Neuronal stem cell (in vitro differentiated cells): ENCODE measurements around the gene EEF1G.
A peak's percentile ranks its signal among the peaks of the same experiment; 100 is the strongest.

Experiments used
- DNase-seq: peaks from one replicate; pipeline ENCODE4 v3.0.0-alpha.2; 2013; ENCODE audit warnings: low spot score
- H2AFZ ChIP-seq: one replicate; pipeline ENCODE4 v1.6.1; 2013; ENCODE audit warnings: mild to moderate bottlenecking, low read length, inconsistent platforms
- H2AK5ac ChIP-seq: 2 replicates; pipeline ENCODE4 v1.6.1; 2013; ENCODE audit warnings: low read depth, mild to moderate bottlenecking, inconsistent platforms, low read length, moderate library complexity, mixed read lengths
- H2BK120ac ChIP-seq: 2 replicates; pipeline ENCODE4 v1.6.1; 2013; ENCODE audit warnings: low read depth, mild to moderate bottlenecking, inconsistent platforms, low read length, moderate library complexity, mixed read lengths
- H2BK12ac ChIP-seq: one replicate; pipeline ENCODE4 v1.6.1; 2013; ENCODE audit warnings: low read length, inconsistent platforms
- H2BK15ac ChIP-seq: 2 replicates; pipeline ENCODE4 v1.6.1; 2013; ENCODE audit warnings: mild to moderate bottlenecking, low read length, inconsistent platforms, mixed read lengths
- H2BK5ac ChIP-seq: one replicate; pipeline ENCODE4 v1.6.1; 2013; ENCODE audit warnings: inconsistent platforms, mild to moderate bottlenecking, low read length, moderate library complexity
- H3K14ac ChIP-seq: one replicate; pipeline ENCODE4 v1.6.1; 2013; ENCODE audit warnings: low read length, inconsistent platforms
- H3K18ac ChIP-seq: 2 replicates; pipeline ENCODE4 v1.6.1; 2013; ENCODE audit warnings: low read length, inconsistent platforms
- H3K23ac ChIP-seq: 2 replicates; pipeline ENCODE4 v1.6.1; 2013; ENCODE audit warnings: low read depth, mild to moderate bottlenecking, mixed read lengths, low read length, inconsistent platforms; ENCODE audit not compliant: poor library complexity
- H3K27ac ChIP-seq: replicated peaks from 3 replicates; pipeline ENCODE4 v1.5.1; 2013; ENCODE audit warnings: low read length, inconsistent platforms
- H3K27me3 ChIP-seq, 3 experiments: 2 replicates each; pipeline ENCODE4 v1.6.1; 2013; ENCODE audit warnings: low read length in 3 of 3, mild to moderate bottlenecking in 2 of 3, inconsistent platforms in 1 of 3, low read depth in 1 of 3, mixed read lengths in 1 of 3, moderate library complexity in 1 of 3; ENCODE audit not compliant: control insufficient read depth in 3 of 3, insufficient read depth in 3 of 3
- H3K36me3 ChIP-seq, 2 donors: replicated peaks in 1 of 2; 2 replicates each; pipeline ENCODE4 v1.6.1; 2013; ENCODE audit warnings: low read length in 2 of 2; ENCODE audit not compliant: control insufficient read depth in 2 of 2, insufficient read depth in 2 of 2
- H3K4ac ChIP-seq: 2 replicates; pipeline ENCODE4 v1.6.1; 2013; ENCODE audit warnings: inconsistent platforms, mild to moderate bottlenecking, low read length, moderate library complexity
- H3K4me1 ChIP-seq, 2 donors: 1 replicate in 1 of 2; 2 replicates in 1 of 2; pipeline ENCODE4 v1.6.1; 2013; ENCODE audit warnings: low read length in 2 of 2, low read depth in 1 of 2; ENCODE audit not compliant: control insufficient read depth in 2 of 2, insufficient read depth in 1 of 2
- H3K4me2 ChIP-seq: one replicate; pipeline ENCODE4 v1.6.1; 2013; ENCODE audit warnings: mild to moderate bottlenecking, low read length, inconsistent platforms; ENCODE audit not compliant: insufficient read depth, poor library complexity, severe bottlenecking
- H3K4me3 ChIP-seq, 2 donors: 2 replicates each; pipeline ENCODE4 v1.5.1; 2013; ENCODE audit warnings: low read length in 2 of 2, mild to moderate bottlenecking in 2 of 2, inconsistent platforms in 1 of 2, moderate library complexity in 1 of 2
- H3K79me1 ChIP-seq: one replicate; pipeline ENCODE4 v1.6.1; 2013; ENCODE audit warnings: low read depth, mild to moderate bottlenecking, inconsistent platforms, low read length, moderate library complexity
- H3K9ac ChIP-seq: one replicate; pipeline ENCODE4 v1.6.1; 2013; ENCODE audit warnings: mild to moderate bottlenecking, low read depth, low read length, inconsistent platforms; ENCODE audit not compliant: poor library complexity
- H3K9me3 ChIP-seq, 2 donors: replicated peaks in 1 of 2; 2 replicates each; pipeline versions ENCODE3 to v1.6.1; 2013; ENCODE audit warnings: low read length in 2 of 2, mild to moderate bottlenecking in 2 of 2, inconsistent platforms in 1 of 2, low read depth in 1 of 2, mixed read lengths in 1 of 2, moderate library complexity in 1 of 2; ENCODE audit not compliant: control insufficient read depth in 2 of 2, insufficient read depth in 1 of 2
- H4K8ac ChIP-seq: one replicate; pipeline ENCODE4 v1.6.1; 2013; ENCODE audit warnings: low read depth, mild to moderate bottlenecking, inconsistent platforms, low read length, moderate library complexity
- H4K91ac ChIP-seq: one replicate; pipeline ENCODE4 v1.6.1; 2013; ENCODE audit warnings: low read length, low read depth, mild to moderate bottlenecking, inconsistent platforms; ENCODE audit not compliant: poor library complexity
- WGBS, 2 donors: extraction: QIAGEN DNeasy Blood & Tissue Kit; methylation state at CpG; one replicate each; pipeline ENCODE4 v1.1.7; 2013; ENCODE audit warnings: missing lambda C conversion rate in 2 of 2, mixed read lengths in 1 of 2; ENCODE audit not compliant: insufficient read length in 2 of 2, insufficient replicate concordance in 1 of 2; ENCODE audit errors: extremely low coverage in 2 of 2; 5-methylcytosine and 5-hydroxymethylcytosine counted together

EEF1G gene

DNA sequence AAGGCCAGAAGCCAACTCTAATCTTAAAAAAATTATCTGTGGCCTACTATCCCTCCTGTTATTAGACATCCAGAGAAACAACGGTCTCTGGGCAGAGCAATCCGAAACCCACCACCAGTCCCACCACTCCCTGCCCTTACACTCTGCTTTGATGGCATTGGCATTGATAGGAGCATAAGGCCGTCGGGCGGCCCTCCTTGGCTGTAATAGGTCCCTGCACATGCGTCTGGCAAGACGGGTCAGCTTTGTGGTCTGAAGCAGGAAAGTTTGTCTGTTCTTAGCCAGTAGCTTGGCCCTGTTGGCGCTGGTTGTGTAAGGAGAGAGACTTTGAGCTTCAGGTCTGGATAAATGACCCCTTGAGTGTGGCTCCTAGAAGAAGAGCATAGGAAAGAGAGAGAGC, 21.4 kb upstream of the EEF1G start:
- no peaks in the 10 kb centered on the region for H3K9me3 ChIP-seq
- H2BK5ac ChIP-seq, result no peak overlapping the region
- H2BK120ac ChIP-seq, result no peak overlapping the region
- no peaks in the 10 kb centered on the region for H3K79me1 ChIP-seq
- no peak overlapping the region for H3K27ac ChIP-seq
- H2BK12ac ChIP-seq, result no peak overlapping the region
- H3K4me1 ChIP-seq, result peaks cover 11 to 22% of the 10 kb centered on the region in 2 donors
- H3K23ac ChIP-seq, result no peak overlapping the region
- WGBS, 2 donors, result no CpG with 5 or more reads among the region's 8 CpGs
- no peak overlapping the region for H3K4me3 ChIP-seq
- H4K91ac ChIP-seq, result no peak overlapping the region
- no peak overlapping the region for H4K8ac ChIP-seq
- H3K4me2 ChIP-seq, result no peak overlapping the region
- H3K27me3 ChIP-seq, result no peaks in the 10 kb centered on the region
- no peak overlapping the region for H2BK15ac ChIP-seq
- H3K9ac ChIP-seq, result no peak overlapping the region
- H2AFZ ChIP-seq, result no peak overlapping the region
- no peak for DNase-seq
- no peak overlapping the region for H2AK5ac ChIP-seq
- H3K4ac ChIP-seq, result no peak overlapping the region
- no peak overlapping the region for H3K14ac ChIP-seq
- peaks cover 51 to 76% of the 10 kb centered on the region in 2 donors for H3K36me3 ChIP-seq
- no peak overlapping the region for H3K18ac ChIP-seq

GRCh38 chr11:62593434-62594044, 19.8 kb upstream of the EEF1G start:
- H3K4ac ChIP-seq, result no peak overlapping the region
- H2AFZ ChIP-seq, result no peak overlapping the region
- no peak overlapping the region for H3K18ac ChIP-seq
- H3K27me3 ChIP-seq, result no peaks in the 10 kb centered on the region
- no peak overlapping the region for H2BK15ac ChIP-seq
- peaks cover 7 to 8% of the 10 kb centered on the region in 2 donors for H3K4me1 ChIP-seq
- peak overlapping the region; percentile 83 for H4K8ac ChIP-seq
- H3K4me2 ChIP-seq, result no peak overlapping the region
- no peak overlapping the region for H3K4me3 ChIP-seq
- peaks cover 3% of the 10 kb centered on the region for H3K79me1 ChIP-seq
- peak overlapping the region; percentile 60 for H3K23ac ChIP-seq
- peaks cover 47 to 66% of the 10 kb centered on the region in 2 donors for H3K36me3 ChIP-seq
- H3K14ac ChIP-seq, result no peak overlapping the region
- H4K91ac ChIP-seq, result no peak overlapping the region
- peak overlapping the region; percentile 11 for H2AK5ac ChIP-seq
- H3K27ac ChIP-seq, result no peak overlapping the region
- H3K9me3 ChIP-seq, result no peaks in the 10 kb centered on the region
- no peak overlapping the region for H2BK120ac ChIP-seq
- WGBS, 2 donors, result no CpG with 5 or more reads among the region's 13 CpGs
- peak; percentile 70 for DNase-seq
- H3K9ac ChIP-seq, result no peak overlapping the region
- no peak overlapping the region for H2BK12ac ChIP-seq
- no peak overlapping the region for H2BK5ac ChIP-seq

DNA sequence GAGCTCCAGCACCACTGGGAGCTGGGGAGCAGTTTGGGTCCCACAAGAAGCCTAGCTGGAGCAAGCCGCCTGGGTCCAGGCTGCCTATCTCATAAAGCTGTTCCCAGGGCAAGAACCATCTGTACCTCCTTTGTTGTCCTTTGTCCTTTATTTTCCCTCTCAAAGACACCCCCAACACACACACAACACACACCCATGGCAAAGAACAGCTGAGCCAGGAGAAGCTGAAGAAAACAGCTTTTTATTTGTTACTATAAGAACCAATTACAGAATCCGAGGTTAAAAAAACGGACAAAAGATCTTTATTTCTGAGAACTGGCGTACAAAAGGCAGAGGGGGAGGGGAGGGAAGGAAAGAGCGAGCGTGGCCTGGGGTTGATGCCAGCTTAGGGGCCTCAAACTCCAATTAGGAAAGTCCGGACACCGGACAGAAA, 19.3 kb upstream of the EEF1G start:
- peaks cover 44 to 66% of the 10 kb centered on the region in 2 donors for H3K36me3 ChIP-seq
- H3K14ac ChIP-seq, result no peak overlapping the region
- no peaks in the 10 kb centered on the region for H3K9me3 ChIP-seq
- H2BK12ac ChIP-seq, result no peak overlapping the region
- no peak overlapping the region for H3K23ac ChIP-seq
- H2BK120ac ChIP-seq, result no peak overlapping the region
- H3K4me1 ChIP-seq, result peaks cover 7 to 8% of the 10 kb centered on the region in 2 donors
- no peak overlapping the region for H3K18ac ChIP-seq
- peaks cover 3% of the 10 kb centered on the region for H3K79me1 ChIP-seq
- no peak overlapping the region for H2AFZ ChIP-seq
- H4K8ac ChIP-seq, result no peak overlapping the region
- H3K4me3 ChIP-seq, result no peak overlapping the region
- H3K9ac ChIP-seq, result no peak overlapping the region
- H3K27ac ChIP-seq, result no peak overlapping the region
- no peak overlapping the region for H3K4ac ChIP-seq
- DNase-seq, result no peak
- H2AK5ac ChIP-seq, result no peak overlapping the region
- H2BK5ac ChIP-seq, result no peak overlapping the region
- H3K4me2 ChIP-seq, result no peak overlapping the region
- H4K91ac ChIP-seq, result no peak overlapping the region
- no peaks in the 10 kb centered on the region for H3K27me3 ChIP-seq
- no CpG with 5 or more reads among the region's 8 CpGs for WGBS, 2 donors
- no peak overlapping the region for H2BK15ac ChIP-seq

DNA sequence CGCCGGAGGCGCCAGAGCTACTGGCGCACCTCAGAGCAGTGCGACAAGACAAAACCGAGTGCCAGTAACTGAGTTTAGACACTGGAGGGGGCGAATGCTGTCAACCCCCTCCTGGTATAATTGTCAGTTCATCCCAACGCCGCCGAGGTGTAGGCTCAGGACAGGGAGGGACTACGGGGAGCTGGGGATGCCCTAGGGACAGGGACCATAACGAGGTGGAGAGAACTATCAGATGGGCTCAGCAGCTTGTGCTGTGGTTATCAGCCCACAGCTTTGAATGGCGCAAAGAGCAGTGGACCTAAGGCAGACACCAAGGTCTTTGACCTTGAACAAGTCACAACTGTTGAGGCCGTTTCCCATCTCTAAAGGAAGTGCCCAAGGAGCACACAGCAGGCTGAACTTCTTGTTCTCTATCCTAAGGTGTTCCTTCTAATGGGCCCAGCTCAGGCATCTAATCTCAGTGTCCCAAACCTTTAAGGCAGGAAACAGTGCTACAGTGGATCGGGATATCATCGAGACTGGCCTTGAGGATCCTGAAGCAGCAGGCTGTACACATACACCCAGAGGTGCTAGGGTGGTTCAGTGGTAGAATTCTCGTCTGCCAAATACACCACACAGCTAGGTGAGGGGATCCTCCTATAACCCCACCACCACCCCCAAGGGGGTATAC, 18.6 kb upstream of the EEF1G start:
- peak overlapping the region; percentile 81 for H3K9ac ChIP-seq
- no CpG with 5 or more reads among the region's 17 CpGs for WGBS, 2 donors
- H3K4me1 ChIP-seq, result peaks cover 7 to 8% of the 10 kb centered on the region in 2 donors
- peak overlapping the region; percentile 82 for H2AFZ ChIP-seq
- H4K8ac ChIP-seq, result no peak overlapping the region
- H3K27ac ChIP-seq, result peak overlapping the region; percentile 74
- no peak overlapping the region for H3K4ac ChIP-seq
- no peak for DNase-seq
- H2BK12ac ChIP-seq, result peak overlapping the region; percentile 82
- H3K23ac ChIP-seq, result no peak overlapping the region
- H2AK5ac ChIP-seq, result peak overlapping the region; percentile 16
- H3K4me3 ChIP-seq, result peak overlapping the region; percentile 75 to 80
- peaks cover 4% of the 10 kb centered on the region for H3K79me1 ChIP-seq
- peak overlapping the region; percentile 30 for H2BK5ac ChIP-seq
- no peak overlapping the region for H2BK120ac ChIP-seq
- no peak overlapping the region for H3K14ac ChIP-seq
- no peaks in the 10 kb centered on the region for H3K27me3 ChIP-seq
- no peaks in the 10 kb centered on the region for H3K9me3 ChIP-seq
- H2BK15ac ChIP-seq, result no peak overlapping the region
- peak overlapping the region; percentile 74 for H3K4me2 ChIP-seq
- H4K91ac ChIP-seq, result no peak overlapping the region
- peaks cover 43 to 66% of the 10 kb centered on the region in 2 donors for H3K36me3 ChIP-seq
- peak overlapping the region; percentile 86 for H3K18ac ChIP-seq
